A549 (cell line): Measurements from ENCODE around the gene FAM228A. TPM values are rescaled to one million over a fixed set of nuclear protein-coding genes. Genes with fewer than 3 reads are reported as not detected.

Source experiments
- ATAC-seq, 2 experiments: fragments of 200-7000 bp in 1 of 2; fragments of >200 bp in 1 of 2; cut with Nextera tagmentation in 1 of 2; cut with Tn5 transposase in 1 of 2; 3 replicates each; pipeline versions ENCODE4 v1.8.0 to v1.9.1; 2018 to 2020; ENCODE audit warnings: mild to moderate bottlenecking in 1 of 2, moderate library complexity in 1 of 2
- CTCF ChIA-PET: fragments of 300-600 bp; sonication (Branson Sonifier 250); formaldehyde crosslinking; extraction: SDS; loops from one replicate; lab custom pipeline; 2021; ENCODE audit warnings: antibody characterized with exemption, inconsistent platforms; lab: Yijun Ruan, JAX
- POLR2A ChIA-PET: fragments of 350-600 bp; formaldehyde crosslinking; extraction: SDS; loops from one replicate; lab custom pipeline; 2021; ENCODE audit warnings: antibody characterized with exemption, inconsistent platforms; lab: Yijun Ruan, JAX
- DNase-seq, 2 experiments: peaks; one replicate each; pipeline versions ENCODE4 v3.0.0 to v3.0.0-alpha.2; 2011 to 2016; ENCODE audit warnings: low read depth in 1 of 2, low spot score in 1 of 2
- FAIRE-seq: peaks from 2 replicates; lab custom pipeline; 2011; peaks lifted over from hg19 to GRCh38; lab: Jason Lieb, UNC
- H3K27ac ChIP-seq, 2 experiments: fragments of >200 bp; sonication (Bioruptor Twin); formaldehyde crosslinking; 3 replicates each; pipeline ENCODE4 v1.5.1; 2016 to 2017
- H3K4me1 ChIP-seq: fragments of >200 bp; sonication (Bioruptor Twin); formaldehyde crosslinking; 3 replicates; pipeline ENCODE4 v1.6.1; 2016
- H3K4me2 ChIP-seq: fragments of >200 bp; sonication (Bioruptor Twin); formaldehyde crosslinking; 3 replicates; pipeline ENCODE4 v1.6.1; 2016
- H3K4me3 ChIP-seq: fragments of >200 bp; sonication (Bioruptor Twin); formaldehyde crosslinking; 3 replicates; pipeline ENCODE4 v1.5.1; 2016
- H3K9me3 ChIP-seq: fragments of >200 bp; sonication (Bioruptor Twin); formaldehyde crosslinking; 3 replicates; pipeline ENCODE4 v1.6.1; 2016
- BCL3 ChIP-seq: fragments of >200 bp; sonication (Bioruptor Twin); formaldehyde crosslinking; IDR thresholded peaks from 3 replicates; pipeline ENCODE4 v1.6.1; 2016
- BHLHE40 ChIP-seq: IDR thresholded peaks from 2 replicates; pipeline ENCODE4 v1.6.1; 2012; ENCODE audit warnings: low read depth, low read length, inconsistent platforms
- CEBPB ChIP-seq, 2 experiments: fragments of >200 bp in 1 of 2; sonication (Bioruptor Twin) in 1 of 2; formaldehyde crosslinking in 1 of 2; IDR thresholded peaks; 2 replicates each; pipeline ENCODE4 v1.6.1; 2012 to 2016
- CTCF ChIP-seq: fragments of >200 bp; sonication (Bioruptor Twin); formaldehyde crosslinking; IDR thresholded peaks from 3 replicates; pipeline ENCODE4 v1.5.1; 2016
- EP300 ChIP-seq, 2 experiments: fragments of >200 bp; sonication (Bioruptor Twin); formaldehyde crosslinking; IDR thresholded peaks; 2 replicates in 1 of 2; 3 replicates in 1 of 2; pipeline ENCODE4 v1.6.1; 2016 to 2017
- FOSL2 ChIP-seq, 2 experiments: fragments of 450-650 bp in 1 of 2; fragments of >200 bp in 1 of 2; sonication (Bioruptor Twin) in 1 of 2; formaldehyde crosslinking; IDR thresholded peaks; 2 replicates each; pipeline versions ENCODE4 v1.5.0 to v1.6.1; 2016 to 2020; ENCODE audit warnings: mild to moderate bottlenecking in 1 of 2, moderate library complexity in 1 of 2
- GATA3 ChIP-seq: IDR thresholded peaks from 2 replicates; pipeline ENCODE4 v1.6.1; 2012; ENCODE audit warnings: borderline replicate concordance
- HDAC2 ChIP-seq: fragments of 200-600 bp; sonication (generic); IDR thresholded peaks from 2 replicates; pipeline ENCODE4 v1.6.1; 2016
- HMGXB4 ChIP-seq: fragments of 250-450 bp; sonication (Bioruptor Pico); IDR thresholded peaks from 2 replicates; pipeline ENCODE4 v1.5.0; 2021; ENCODE audit warnings: mild to moderate bottlenecking, moderate library complexity, borderline replicate concordance
- HOXB5 ChIP-seq: fragments of 250-450 bp; sonication (Bioruptor Pico); IDR thresholded peaks from 2 replicates; pipeline ENCODE4 v1.5.0; 2020; ENCODE audit warnings: mild to moderate bottlenecking, moderate library complexity
- JUN ChIP-seq, 2 experiments: fragments of >200 bp; sonication (Bioruptor Twin); formaldehyde crosslinking; IDR thresholded peaks; 2 replicates in 1 of 2; 3 replicates in 1 of 2; pipeline ENCODE4 v1.6.1; 2016 to 2017
- KDM5A ChIP-seq: fragments of 200-600 bp; sonication (generic); IDR thresholded peaks from 2 replicates; pipeline ENCODE4 v1.6.1; 2016; ENCODE audit warnings: antibody characterized with exemption, mild to moderate bottlenecking
- MAZ ChIP-seq: fragments of 150-350 bp; IDR thresholded peaks from 2 replicates; pipeline ENCODE4 v1.6.1; 2014; ENCODE audit warnings: antibody characterized with exemption, low read depth, low read length, borderline replicate concordance
- NPAS2 ChIP-seq: fragments of 250-450 bp; sonication (Bioruptor Pico); IDR thresholded peaks from 2 replicates; pipeline ENCODE4 v1.8.0; 2022; ENCODE audit warnings: mild to moderate bottlenecking, moderate library complexity, borderline replicate concordance
- PBX3 ChIP-seq: IDR thresholded peaks from 2 replicates; pipeline ENCODE4 v1.6.1; 2012
- RAD21 ChIP-seq, 2 experiments: fragments of >200 bp in 1 of 2; sonication (Bioruptor Twin) in 1 of 2; formaldehyde crosslinking in 1 of 2; IDR thresholded peaks in 1 of 2; conservative IDR thresholded peaks in 1 of 2; 2 replicates in 1 of 2; 3 replicates in 1 of 2; pipeline ENCODE4 v1.6.1; 2012 to 2018; ENCODE audit warnings: inconsistent platforms in 1 of 2
- RARB ChIP-seq: fragments of 250-450 bp; sonication (Bioruptor Pico); IDR thresholded peaks from 2 replicates; pipeline ENCODE4 v1.8.0; 2021; ENCODE audit warnings: mild to moderate bottlenecking, moderate library complexity
- SMC3 ChIP-seq: fragments of >200 bp; sonication (Bioruptor Twin); formaldehyde crosslinking; IDR thresholded peaks from 3 replicates; pipeline ENCODE4 v1.6.1; 2018; ENCODE audit warnings: inconsistent platforms
- ZFP36 ChIP-seq: fragments of 450-650 bp; IDR thresholded peaks from 2 replicates; pipeline ENCODE4 v1.6.1; 2014; ENCODE audit warnings: borderline replicate concordance; ENCODE audit not compliant: partially characterized antibody
- ZNF302 ChIP-seq: fragments of 250-450 bp; sonication (Bioruptor Pico); IDR thresholded peaks from 2 replicates; pipeline ENCODE4 v1.9.0; 2021; ENCODE audit warnings: inconsistent platforms, mild to moderate bottlenecking, moderate library complexity
- ZSCAN20 ChIP-seq: fragments of 250-450 bp; sonication (Bioruptor Pico); IDR thresholded peaks from 2 replicates; pipeline ENCODE4 v1.8.0; 2022; ENCODE audit warnings: mild to moderate bottlenecking, moderate library complexity
- WGBS: methylation state at CpG from one replicate; pipeline ENCODE4 v1.1.6; 2017; ENCODE audit errors: missing lambda C conversion rate; 5-methylcytosine and 5-hydroxymethylcytosine counted together
- polyA plus RNA-seq, 4 experiments: library from polyadenylated mRNA; depleted of rRNA in 3 of 4; stranded (reverse); fragments of >200 nt; fragmentation: RNase III in 1 of 4; extraction: RNeasy Plus Mini Kit Qiagen cat#74134 plus additional on column Dnase treatment in 1 of 4; gene quantifications; 2 replicates in 3 of 4; 3 replicates in 1 of 4; pipeline ENCODE4 v1.2.3, GENCODE V29; 2011 to 2017
- TF ChIP-seq, protein P1 (sequence below): IDR thresholded peaks from 2 replicates; pipeline ENCODE4 v1.6.1; 2012
- TF ChIP-seq, protein P2 (sequence below): IDR thresholded peaks from 2 replicates; pipeline ENCODE4 v1.6.1; 2012; ENCODE audit warnings: low read depth, borderline replicate concordance

FAM228A gene
- polyA plus RNA-seq, 2 of the 4 experiments (the other 2 are of a cell fraction) = 0.13 TPM; not detected in 1

DNA sequence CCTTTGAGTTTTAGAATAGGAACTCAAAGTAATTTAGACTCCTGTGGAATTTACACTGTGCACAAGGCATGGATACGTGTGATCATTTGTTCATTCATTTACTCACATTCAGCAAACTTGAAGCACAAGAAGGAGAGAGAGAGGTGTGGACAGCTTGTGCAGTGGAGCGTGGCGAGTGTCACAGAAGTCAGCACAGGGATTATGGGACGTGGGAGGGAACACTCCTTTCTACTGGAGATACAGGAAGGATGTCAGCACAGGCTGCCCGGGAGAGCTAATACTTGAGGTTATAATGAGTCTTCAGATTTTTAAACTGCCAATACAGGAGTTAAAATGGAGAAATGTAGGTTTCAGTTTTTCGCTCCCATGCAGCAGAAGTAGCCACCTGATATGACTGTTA, 7.0 kb downstream of the FAM228A start:
- WGBS = 81% methylated on average over 6 of the region's 6 CpGs
- Histone ChIP-seq H3K9me3 (no peaks in the 10 kb centered on the region), H3K4me3 (no peak overlapping the region), H3K27ac (no peak overlapping the region), H3K4me2 (no peak overlapping the region), H3K4me1 (peaks cover 2% of the 10 kb centered on the region; the same call in 1 of the 3 replicates)
- CTCF ChIA-PET = interaction anchor here (0.6 to 1.4 kb wide), 2 partner anchors 98 to 101 kb away, joined by 3 to 4 read pairs; partner anchors contain the start of gene TP53I3
- FAIRE-seq = no peak
- TF ChIP-seq, protein P1, sequence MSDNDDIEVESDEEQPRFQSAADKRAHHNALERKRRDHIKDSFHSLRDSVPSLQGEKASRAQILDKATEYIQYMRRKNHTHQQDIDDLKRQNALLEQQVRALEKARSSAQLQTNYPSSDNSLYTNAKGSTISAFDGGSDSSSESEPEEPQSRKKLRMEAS = no peak
- TF ChIP-seq ZSCAN20 (no peak), PBX3 (no peak), NPAS2 (no peak), MAZ (no peak), KDM5A (no peak)
- POLR2A ChIA-PET = interaction anchor here (1.7 kb wide), 1 partner anchor 97 kb away, joined by 4 read pairs; the partner anchor contains the start of gene TP53I3
- no peak for ATAC-seq
- no peak for DNase-seq

- Histone ChIP-seq H3K27ac (no peak overlapping the region), H3K4me1 (peaks cover 4% of the 10 kb centered on the region; the same call in 1 of the 3 replicates), H3K4me3 (no peak overlapping the region), H3K9me3 (no peaks in the 10 kb centered on the region), H3K4me2 (no peak overlapping the region)
- FAIRE-seq (no peak), DNase-seq (no peak), ATAC-seq (peak; percentile 33 to 43; a peak in 4 of 6 replicates)
- ChIA-PET POLR2A (no interaction called here), CTCF (interaction anchor here (1.4 to 1.5 kb wide), 3 partner anchors 9 to 98 kb away, joined by 3 to 4 read pairs (median 4); partner anchors contain the start of gene TP53I3)
- TF ChIP-seq BHLHE40 (no peak), BCL3 (no peak), EP300 (IDR thresholded peaks at IDR 0.05) (no peak), HMGXB4 (CRISPR knock-in tag) (no peak), CEBPB (IDR thresholded peaks at IDR 0.05) (no peak), ZNF302 (CRISPR knock-in tag) (no peak), SMC3 (no peak), HDAC2 (no peak), ZFP36 (no peak), HOXB5 (CRISPR knock-in tag) (no peak), CTCF (no peak), RARB (CRISPR knock-in tag) (no peak), RAD21 (conservative IDR thresholded peaks at IDR 0.05 in 1 of 2, IDR thresholded peaks at IDR 0.05 in 1 of 2) (no peak), GATA3 (no peak), NPAS2 (no peak), JUN (IDR thresholded peaks at IDR 0.05) (no peak), FOSL2 (IDR thresholded peaks at IDR 0.05) (no peak), FOSL2 (CRISPR knock-in tag; IDR thresholded peaks at IDR 0.05) (no peak)
- TF ChIP-seq, protein P2, sequence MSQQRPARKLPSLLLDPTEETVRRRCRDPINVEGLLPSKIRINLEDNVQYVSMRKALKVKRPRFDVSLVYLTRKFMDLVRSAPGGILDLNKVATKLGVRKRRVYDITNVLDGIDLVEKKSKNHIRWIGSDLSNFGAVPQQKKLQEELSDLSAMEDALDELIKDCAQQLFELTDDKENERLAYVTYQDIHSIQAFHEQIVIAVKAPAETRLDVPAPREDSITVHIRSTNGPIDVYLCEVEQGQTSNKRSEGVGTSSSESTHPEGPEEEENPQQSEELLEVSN = no peak
- 92% methylated on average over 7 of the region's 7 CpGs for WGBS
These were observed 7.7 kb downstream of the FAM228A start for GRCh38 chr2:24182507-24182906.
